Dermis blood vessel endothelial cell (primary cell): ENCODE data around the gene CUZD1. TPM values are rescaled to one million over a fixed set of nuclear protein-coding genes. Genes with fewer than 3 reads are reported as not detected.

Experiments
- DNase-seq: peaks from one replicate; pipeline ENCODE4 v3.0.0; 2010
- total RNA-seq: library from RNA; depleted of rRNA; stranded (reverse); fragments of >200 nt; gene quantifications from 2 replicates; pipeline ENCODE4 v1.2.3, GENCODE V29; 2014

Gene CUZD1
- total RNA-seq, 1 donor from 2014 or later: 0.34 TPM

DNA sequence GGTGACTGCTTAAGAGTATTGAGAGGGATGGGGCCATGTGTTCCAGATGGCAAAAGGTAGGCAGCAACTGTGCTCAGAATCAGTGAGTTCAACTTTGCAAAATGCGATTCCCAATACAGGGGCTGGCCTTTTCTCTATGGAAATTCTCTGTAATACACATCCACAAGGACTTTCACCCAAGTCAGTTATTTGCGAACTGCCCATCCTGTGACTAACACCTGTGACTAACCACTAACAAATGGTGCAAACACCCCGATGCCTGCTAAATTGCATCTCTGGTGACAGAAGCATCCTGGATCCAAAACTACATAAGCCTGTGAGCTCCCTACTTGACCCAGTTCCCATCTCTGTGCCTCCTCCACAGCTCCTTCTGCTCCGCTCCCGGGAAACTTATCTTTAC lies 9.0 kb upstream of the CUZD1 start:
- DNase-seq: peak; percentile 67

DNA sequence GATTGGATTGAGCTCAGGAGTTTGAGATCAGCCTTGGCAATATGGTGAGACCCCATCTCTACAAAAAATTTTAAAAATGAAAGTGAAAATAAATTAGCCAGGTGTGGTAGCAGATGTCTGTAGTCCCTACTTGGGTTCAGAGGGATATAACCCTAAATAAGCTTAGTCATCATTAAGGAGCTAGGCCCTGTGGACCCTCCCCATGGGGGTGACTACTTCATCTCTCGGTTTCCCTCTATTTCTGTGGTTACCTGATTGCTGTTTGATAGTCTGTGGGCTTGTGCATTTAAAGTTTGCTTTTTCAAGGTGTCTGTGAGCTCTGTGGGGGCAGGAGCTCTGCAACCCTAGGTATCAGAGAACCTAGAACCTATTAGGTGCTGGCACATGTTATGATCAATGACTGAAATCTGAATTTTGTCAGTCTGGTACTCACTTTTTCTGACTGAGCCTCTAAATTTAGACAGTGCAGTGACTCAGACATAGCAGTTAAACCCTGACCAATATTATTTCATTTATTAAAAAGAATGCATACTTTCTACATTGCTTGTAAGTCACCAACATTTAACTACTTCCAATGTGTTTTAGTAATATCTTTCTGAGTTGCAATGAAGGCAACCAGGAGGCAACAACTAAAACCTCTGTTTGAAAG lies 8.1 kb upstream of the CUZD1 start:
- DNase-seq: no peak

GRCh38 chr10:122852261-122852660 lies 6.6 kb upstream of the CUZD1 start:
- DNase-seq: peak; percentile 62

DNA sequence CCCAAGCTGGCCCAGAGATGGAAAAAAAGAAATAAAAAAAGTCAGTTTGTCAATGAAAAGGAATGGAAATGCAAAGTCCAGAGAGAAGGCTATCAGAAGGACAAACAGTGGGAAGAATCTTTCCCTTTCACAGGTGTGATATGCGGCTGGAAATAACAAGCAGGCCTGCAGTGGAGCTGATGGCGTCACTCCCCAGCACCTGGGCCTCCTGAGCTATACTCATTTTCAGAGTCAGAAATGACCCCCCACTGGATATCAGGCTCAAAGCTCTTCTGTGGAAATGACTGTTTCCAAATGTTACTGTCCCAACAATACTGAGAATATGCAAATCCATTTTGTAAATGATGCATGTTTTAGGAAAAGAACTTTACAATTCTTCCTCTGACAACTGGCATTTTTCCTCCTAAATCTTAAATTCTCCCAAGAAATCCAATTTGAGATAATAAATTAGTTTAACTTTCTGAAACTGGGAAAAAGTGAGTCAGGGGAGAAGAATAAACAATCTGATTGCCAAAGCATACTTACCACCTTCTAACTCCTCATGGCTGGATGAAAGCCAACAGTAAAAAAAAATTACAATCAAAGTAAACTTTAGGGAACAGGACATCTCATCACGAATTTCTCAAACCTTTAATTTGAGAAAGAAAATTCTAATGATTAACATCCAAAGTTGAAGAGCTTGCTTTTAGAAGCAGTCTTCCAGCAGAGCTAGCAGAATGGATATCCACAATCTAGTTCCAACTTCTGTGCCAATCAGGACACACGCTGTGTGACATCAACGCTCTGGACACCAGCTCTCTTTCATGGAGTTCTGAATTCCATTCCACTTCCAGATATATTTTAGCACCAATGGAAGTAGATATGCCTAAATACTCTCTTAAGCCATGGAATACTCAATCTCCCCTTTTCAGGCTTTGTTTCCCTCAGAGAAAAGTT lies 5.3 kb upstream of the CUZD1 start:
- DNase-seq: peak; percentile 78

GRCh38 chr10:122849900-122850605 lies 4.4 kb upstream of the CUZD1 start:
- peak; percentile 54 for DNase-seq

GRCh38 chr10:122849090-122849489 lies 3.4 kb upstream of the CUZD1 start:
- DNase-seq: no peak

DNA sequence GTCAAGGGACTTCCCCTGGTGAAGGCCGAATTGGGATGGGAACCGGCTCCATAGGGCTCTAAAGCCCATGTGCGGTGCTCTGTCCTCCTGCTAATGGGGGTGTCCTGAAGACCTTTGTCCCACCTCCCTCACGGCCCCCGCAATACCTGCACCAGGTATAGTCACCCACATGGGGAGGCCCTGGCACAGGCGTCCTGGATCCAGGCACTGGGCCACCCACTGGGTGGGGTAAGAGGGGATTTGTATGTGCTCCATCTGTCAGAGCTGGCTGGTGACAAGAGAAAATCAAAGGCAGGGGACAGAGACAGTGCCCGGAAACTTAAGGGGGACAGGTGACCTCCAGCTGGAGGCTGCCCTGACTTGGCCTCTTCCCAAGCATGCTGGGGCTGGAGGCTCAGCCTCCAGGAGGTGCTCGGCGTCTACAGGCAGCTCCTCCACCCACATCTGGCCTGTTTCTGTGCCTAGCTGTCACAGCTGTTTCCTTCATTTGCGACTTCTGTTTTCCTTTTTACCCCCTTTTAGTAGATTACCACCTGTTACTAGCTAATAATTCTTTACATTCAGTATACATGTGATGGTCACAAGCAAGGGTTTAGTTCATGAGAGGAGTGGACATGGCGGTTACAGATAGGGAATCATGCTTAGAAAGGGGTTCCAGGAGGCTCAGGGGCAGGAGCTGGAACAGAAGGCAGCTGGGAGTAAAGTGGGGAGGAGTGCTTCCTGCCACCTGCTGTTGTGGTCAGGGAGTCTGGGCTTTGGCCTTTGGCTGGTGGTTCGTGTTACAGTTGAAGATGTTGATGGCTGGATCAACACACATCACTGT lies 2.3 kb upstream of the CUZD1 start:
- DNase-seq: no peak

DNA sequence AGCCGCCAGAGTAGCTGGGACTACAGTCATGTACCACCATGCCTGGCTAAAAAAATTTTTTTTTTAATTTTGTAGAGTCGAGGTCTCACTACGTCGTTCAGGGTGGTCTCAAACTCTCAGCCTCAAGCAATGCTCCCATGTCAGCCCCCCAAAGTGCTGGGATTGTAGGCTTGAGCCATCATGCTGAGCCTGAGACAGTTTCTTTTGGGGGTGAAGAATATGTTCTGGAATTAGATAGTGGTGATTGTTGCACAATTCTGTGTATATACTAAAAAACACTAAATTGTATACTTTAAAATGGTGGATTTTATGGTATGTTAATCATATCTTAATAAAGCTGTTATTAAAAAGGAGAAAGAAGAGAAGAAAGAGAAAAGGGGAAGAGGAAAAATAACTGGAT lies 1.5 kb downstream of the CUZD1 start:
- DNase-seq: no peak

GRCh38 chr10:122841569-122841968 lies 4.1 kb downstream of the CUZD1 start:
- DNase-seq: no peak

GRCh38 chr10:122839505-122839904 lies 6.2 kb downstream of the CUZD1 start:
- no peak for DNase-seq

- no peak for DNase-seq
Observed at GRCh38 chr10:122838880-122839279, 6.8 kb downstream of the CUZD1 start.

GRCh38 chr10:122835908-122836307 lies 9.7 kb downstream of the CUZD1 start:
- no peak for DNase-seq

DNA sequence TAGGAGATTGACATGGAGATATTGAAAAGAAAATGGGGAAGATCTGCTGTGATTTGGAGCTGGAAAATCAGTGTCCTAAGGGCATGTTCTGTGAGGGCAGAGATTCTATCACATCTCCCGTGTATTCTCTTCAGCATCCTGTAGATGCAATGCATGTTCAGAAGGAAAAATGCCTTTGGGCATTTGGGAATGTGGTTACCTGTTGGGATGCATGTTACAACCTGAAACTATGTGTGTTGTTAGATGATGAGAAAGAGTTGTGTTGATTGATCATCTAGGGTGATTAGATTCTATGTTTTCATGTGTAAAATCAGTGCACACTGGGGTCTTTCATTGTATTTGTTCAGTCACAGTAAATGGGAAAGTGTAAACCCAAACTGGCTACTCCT lies 14.7 kb downstream of the CUZD1 start:
- DNase-seq: no peak

GRCh38 chr10:122830273-122830964 lies 15.2 kb downstream of the CUZD1 start:
- DNase-seq: no peak

- no peak for DNase-seq
Observed at GRCh38 chr10:122829454-122829853, 16.2 kb downstream of the CUZD1 start.

GRCh38 chr10:122828716-122829255 lies 16.9 kb downstream of the CUZD1 start:
- DNase-seq: no peak

GRCh38 chr10:122827302-122827701 lies 18.4 kb downstream of the CUZD1 start:
- no peak for DNase-seq

DNA sequence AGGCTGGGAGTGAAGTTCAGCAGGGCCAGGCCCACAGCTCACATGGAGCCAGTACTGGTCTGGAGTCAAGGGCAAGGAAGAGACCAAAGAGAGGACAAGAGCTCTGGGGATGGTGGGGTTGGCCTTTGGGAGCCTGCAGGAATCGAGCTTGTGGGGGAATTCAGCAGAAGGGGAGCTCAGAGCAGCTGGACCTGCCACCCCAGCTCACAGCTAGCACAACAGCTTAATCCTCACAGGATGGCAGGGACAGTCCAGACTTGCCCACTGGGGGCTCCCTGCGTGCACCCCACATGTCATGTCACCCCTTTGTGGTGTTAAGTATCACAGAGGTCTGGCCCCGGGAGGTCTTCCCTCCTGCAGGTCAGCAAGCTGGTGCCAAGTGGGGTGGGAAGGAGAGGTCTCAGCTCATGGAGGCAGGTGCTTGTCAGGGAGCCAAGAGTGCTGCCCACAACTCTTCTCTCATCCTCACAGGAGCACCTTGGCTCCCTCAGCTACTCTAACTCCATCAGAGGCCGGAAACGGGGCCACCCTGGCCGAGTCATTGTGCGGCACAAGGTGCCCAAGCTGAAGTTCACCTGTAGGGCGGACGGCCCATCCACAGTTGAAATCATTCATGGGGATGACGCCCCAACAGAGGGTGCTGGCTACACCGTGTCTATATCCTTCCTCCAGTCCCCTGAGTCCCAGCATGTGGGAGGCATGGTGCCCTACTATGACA lies 22.5 kb downstream of the CUZD1 start:
- no peak for DNase-seq

GRCh38 chr10:122821808-122822207 lies 23.8 kb downstream of the CUZD1 start:
- DNase-seq: no peak

DNA sequence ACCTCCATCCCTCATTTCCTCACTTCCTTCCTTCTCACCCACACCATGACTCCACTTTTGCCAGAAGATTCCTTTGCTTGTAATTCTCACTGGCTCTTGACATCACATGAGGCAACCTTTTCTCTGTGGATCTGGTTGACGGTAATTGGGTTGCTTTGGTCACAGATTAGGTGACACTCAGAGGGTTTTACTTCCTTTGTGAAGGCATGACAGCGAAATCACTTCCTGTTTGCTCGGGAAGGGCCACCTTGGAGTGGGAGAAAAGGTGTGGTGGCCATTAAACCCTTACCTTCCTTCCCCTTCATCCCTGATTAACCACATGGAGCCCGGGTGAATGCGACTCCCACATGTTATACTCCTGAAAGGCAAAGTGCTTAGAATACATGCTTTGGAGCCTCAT lies 30.2 kb downstream of the CUZD1 start:
- no peak for DNase-seq

DNA sequence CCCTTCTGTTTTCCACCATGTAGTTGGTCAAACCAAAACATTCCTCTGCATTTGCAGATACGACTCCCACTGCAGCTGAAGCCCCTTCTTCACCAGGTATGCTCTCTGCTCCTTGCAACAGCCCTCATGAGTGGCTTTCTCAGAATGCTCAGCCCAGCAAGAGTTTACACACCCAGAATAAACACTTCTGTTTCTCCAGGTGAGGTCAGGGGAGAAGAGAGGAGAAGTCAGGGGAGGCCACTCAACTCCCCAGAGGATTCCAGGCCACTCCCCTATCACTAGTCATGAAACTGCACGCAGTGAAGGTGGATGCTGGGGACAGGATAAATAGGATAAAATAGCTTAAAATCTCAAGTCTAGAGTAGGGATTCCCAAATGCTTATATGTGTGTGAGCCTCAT lies 31.2 kb downstream of the CUZD1 start:
- DNase-seq: no peak
